GM19468 (cell line): Measurements from ENCODE around the gene SLC2A13.
"Not testable (repeated sequence)": the region's sequence is repeated elsewhere in the genome, so short reads cannot be mapped to it uniquely, and the experiment has no call there.

ENCODE experiments used
- ATAC-seq: cut with Tn5 transposase; IDR thresholded peaks from one replicate; pipeline ENCODE4 v1.9.1; 2021; ENCODE audit warnings: mild to moderate bottlenecking, moderate library complexity, moderate number of reproducible peaks; ENCODE audit not compliant: unreplicated experiment; ENCODE audit errors: extremely low read depth

SLC2A13 gene

GRCh38 chr12:39946361-39947280, 159.3 kb downstream of the SLC2A13 start:
- no peak for ATAC-seq

- no peak for ATAC-seq
Measured at GRCh38 chr12:39937119-39937518, 168.8 kb downstream of the SLC2A13 start.

- no peak for ATAC-seq
Measured at GRCh38 chr12:39935839-39936238, 170.0 kb downstream of the SLC2A13 start.

GRCh38 chr12:39935275-39935674, 170.6 kb downstream of the SLC2A13 start:
- no peak for ATAC-seq

- ATAC-seq = no peak
Measured at GRCh38 chr12:39931857-39932256, 174.0 kb downstream of the SLC2A13 start.

GRCh38 chr12:39931231-39931630, 174.7 kb downstream of the SLC2A13 start:
- ATAC-seq = no peak

GRCh38 chr12:39930101-39930500, 175.8 kb downstream of the SLC2A13 start:
- ATAC-seq = no peak

- ATAC-seq = no peak
Measured at GRCh38 chr12:39928181-39928899, 177.5 kb downstream of the SLC2A13 start.

- no peak for ATAC-seq
Measured at GRCh38 chr12:39923364-39923763, 182.5 kb downstream of the SLC2A13 start.

- not testable (repeated sequence) for ATAC-seq
Measured at GRCh38 chr12:39922598-39922997, 183.3 kb downstream of the SLC2A13 start.

GRCh38 chr12:39920647-39921046, 185.2 kb downstream of the SLC2A13 start:
- ATAC-seq = no peak

- no peak for ATAC-seq
Measured at GRCh38 chr12:39920222-39920621, 185.7 kb downstream of the SLC2A13 start.

- ATAC-seq = no peak
Measured at GRCh38 chr12:39919790-39920189, 186.1 kb downstream of the SLC2A13 start.

- no peak for ATAC-seq
Measured at GRCh38 chr12:39915249-39915648, 190.6 kb downstream of the SLC2A13 start.

GRCh38 chr12:39912211-39912980, 193.5 kb downstream of the SLC2A13 start:
- ATAC-seq = no peak

GRCh38 chr12:39906237-39906636, 199.6 kb downstream of the SLC2A13 start:
- no peak for ATAC-seq

- ATAC-seq = no peak
Measured at GRCh38 chr12:39905152-39905551, 200.7 kb downstream of the SLC2A13 start.

GRCh38 chr12:39902821-39903220, 203.1 kb downstream of the SLC2A13 start:
- ATAC-seq = no peak

- no peak for ATAC-seq
Measured at GRCh38 chr12:39897315-39897714, 208.6 kb downstream of the SLC2A13 start.

- ATAC-seq = not testable (repeated sequence)
Measured at GRCh38 chr12:39893388-39893787, 212.5 kb downstream of the SLC2A13 start.

GRCh38 chr12:39892146-39892545, 213.7 kb downstream of the SLC2A13 start:
- ATAC-seq = no peak
